ENCODE results near the gene JARID2. TPM values are rescaled to one million over a fixed set of nuclear protein-coding genes. Genes with fewer than 3 reads are reported as not detected.

JARID2 gene
- total and polyA plus RNA-seq, 2 of the 8 experiments (the other 6 are each of a cell fraction or from before 2014, with no cell fraction given), result 60.1 to 239 TPM

DNA sequence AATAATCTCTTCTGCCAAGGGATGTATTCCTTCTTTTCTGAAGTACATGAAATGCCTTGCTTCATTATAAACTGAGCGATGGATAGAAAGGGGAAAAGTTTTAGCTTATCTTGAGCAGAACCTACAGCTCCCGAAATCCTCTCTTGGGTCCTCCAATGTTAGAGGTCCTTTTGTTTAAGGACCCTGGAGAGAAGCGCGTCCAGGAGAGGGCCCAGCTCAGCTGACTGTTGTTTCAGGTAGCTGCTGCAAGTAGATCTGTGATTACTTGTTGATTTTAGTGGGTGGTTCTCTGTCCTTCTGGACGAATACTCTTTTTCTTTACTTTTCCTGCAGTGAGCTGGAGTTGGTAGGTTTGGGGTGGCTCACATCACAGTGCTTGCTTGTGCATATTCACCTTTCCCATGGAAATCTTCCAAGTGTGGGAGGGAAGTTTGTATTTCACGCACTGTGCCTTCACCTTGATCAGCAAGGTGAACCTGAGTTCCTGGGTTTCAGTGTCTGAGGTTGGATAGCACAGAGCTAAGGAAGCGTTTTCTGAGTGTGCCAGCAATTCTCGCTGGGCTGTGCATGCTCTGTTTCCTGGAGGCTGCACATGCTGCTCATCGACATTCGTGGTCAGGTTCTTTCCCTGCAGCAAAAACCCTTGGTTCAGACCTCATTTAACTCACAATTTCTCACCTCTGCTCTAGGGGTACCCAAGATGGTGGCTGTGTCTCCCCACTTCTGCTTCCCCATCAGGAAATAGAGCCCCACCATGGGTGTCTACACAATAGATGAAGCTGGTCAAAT lies 176.3 kb downstream of the JARID2 start:
- Histone ChIP-seq H3K9me3 (ENCODE audit: insufficient read depth in 2 of 2, low read depth in 1 of 2, low read length in 1 of 2) (no peaks in the 10 kb centered on the region), H3K27ac (ENCODE audit: low read depth, low read length) (no peak overlapping the region), H2AFZ (ENCODE audit: low read length) (no peak overlapping the region), H2BK5ac (ENCODE audit: low read depth, low read length) (no peak overlapping the region), H3K79me1 (ENCODE audit: low read depth, low read length) (peaks cover 17% of the 10 kb centered on the region), H3K18ac (ENCODE audit: extremely low read depth, low read length) (no peak overlapping the region), H4K91ac (replicated peaks; ENCODE audit: insufficient read length, low read length) (no peak overlapping the region), H3K27me3 (replicated peaks in 1 of 4; ENCODE audit: control insufficient read depth in 3 of 4, extremely low read depth in 1 of 4, insufficient read depth in 3 of 4, low read length in 3 of 4) (no peaks in the 10 kb centered on the region), H2BK20ac (ENCODE audit: low read length) (no peak overlapping the region), H4K5ac (ENCODE audit: insufficient read length, low read depth, low read length) (no peak overlapping the region), H3K4me1 (replicated peaks in 1 of 4; ENCODE audit: control insufficient read depth in 3 of 4, insufficient read depth in 4 of 4, low read length in 3 of 4) (peaks cover 2 to 26% (median 15%) of the 10 kb centered on the region in 4 experiments; a peak in 5 of 7 replicates), H2BK15ac (ENCODE audit: low read length) (no peak overlapping the region), H3K36me3 (ENCODE audit: control insufficient read depth in 2 of 4, insufficient read depth in 4 of 4, low read length in 3 of 4) (peaks cover 0 to 13% (median 2%) of the 10 kb centered on the region in 4 experiments; a peak in 4 of 8 replicates), H3K56ac (replicated peaks; ENCODE audit: insufficient read length, low read depth, low read length) (no peak overlapping the region), H3K4ac (replicated peaks; ENCODE audit: insufficient read length, low read depth, low read length) (no peak overlapping the region), H3K79me2 (ENCODE audit: control insufficient read depth in 1 of 2, insufficient read depth in 2 of 2, low read length in 2 of 2) (peaks cover 72 to 100% of the 10 kb centered on the region in 2 experiments), H3K4me3 (ENCODE audit: extremely low read depth in 1 of 4, insufficient read depth in 2 of 4, low read depth in 3 of 4, low read length in 4 of 4) (no peak overlapping the region), H3K23me2 (ENCODE audit: low read depth, low read length) (no peaks in the 10 kb centered on the region), H3K9ac (replicated peaks in 1 of 4; ENCODE audit: extremely low read depth in 1 of 4, low read depth in 3 of 4, low read length in 3 of 4) (no peak overlapping the region), H2BK120ac (replicated peaks; ENCODE audit: low read depth, low read length) (no peak overlapping the region), H2AK5ac (ENCODE audit: low read depth, low read length) (no peak overlapping the region), H4K8ac (ENCODE audit: extremely low read depth, insufficient read depth, low read length) (no peak overlapping the region), H3K4me2 (ENCODE audit: insufficient read depth in 1 of 2, low read depth in 2 of 2, low read length in 2 of 2) (peak overlapping the region in 1 of 2 experiments; percentile 6; a peak in 1 of 4 replicates), H3K14ac (ENCODE audit: insufficient read length) (no peak overlapping the region), H4K20me1 (replicated peaks in 1 of 2; ENCODE audit: control insufficient read depth in 1 of 2, insufficient read depth in 2 of 2, low read length in 2 of 2) (peaks cover 44 to 50% of the 10 kb centered on the region in 2 experiments), H3K23ac (ENCODE audit: insufficient read length) (no peak overlapping the region), H2BK12ac (ENCODE audit: low read depth, low read length) (no peak overlapping the region)
- CTCF ChIA-PET (ENCODE audit: partially characterized antibody), result interaction anchor here (1.2 to 2.8 kb wide), 6 partner anchors 9 to 70 kb away, joined by 3 to 21 read pairs (median 6); no protein-coding TSS in a partner anchor
- WGBS, 2 experiments (ENCODE audit: extremely low coverage in 1 of 2, insufficient coverage in 1 of 2, insufficient read length in 1 of 2, insufficient replicate concordance in 2 of 2, low coverage in 1 of 2, low lambda C conversion rate in 2 of 2, missing lambda C conversion rate in 1 of 2), result 87% methylated on average over 10 of the region's 10 CpGs; no CpG with 5 or more reads in 1 of the 2 experiments
- TF ChIP-seq JUND (IDR thresholded peaks at IDR 0.05; ENCODE audit: low read length) (no peak), BCL11A (IDR thresholded peaks at IDR 0.05; ENCODE audit: low read depth in 2 of 2, low read length in 2 of 2) (no peak), POLR2AphosphoS5 (IDR thresholded peaks at IDR 0.05; ENCODE audit: low read depth, low read length) (peak; percentile 12; the same call in 1 of the 2 replicates), NRF1 (IDR thresholded peaks at IDR 0.05; ENCODE audit: low read depth, low read length) (no peak), TBP (IDR thresholded peaks at IDR 0.05; ENCODE audit: low read depth, low read length) (no peak), POLR2A (IDR thresholded peaks at IDR 0.05; ENCODE audit: control extremely low read depth in 1 of 2, low read depth in 2 of 2, low read length in 2 of 2) (peak; percentile 17 to 44; a peak in 1 of 3 replicates)
- DNase-seq (ENCODE audit: low read depth in 1 of 2, low spot score in 2 of 2) (no peak), FAIRE-seq (no peak)
- POLR2A ChIA-PET (ENCODE audit: partially characterized antibody), result interaction anchor here (0.7 to 1.6 kb wide), 5 partner anchors 9 to 1206 kb away, joined by 3 to 6 read pairs (median 5); no protein-coding TSS in a partner anchor
